GM19193 (cell line): ENCODE measurements around the gene RBM39.

Source experiments
- POLR2A ChIP-seq: IDR thresholded peaks from 4 replicates; pipeline ENCODE4 v1.6.1; 2011; ENCODE audit not compliant: insufficient read depth, insufficient read length; ENCODE audit errors: extremely low read depth

The RBM39 gene

DNA sequence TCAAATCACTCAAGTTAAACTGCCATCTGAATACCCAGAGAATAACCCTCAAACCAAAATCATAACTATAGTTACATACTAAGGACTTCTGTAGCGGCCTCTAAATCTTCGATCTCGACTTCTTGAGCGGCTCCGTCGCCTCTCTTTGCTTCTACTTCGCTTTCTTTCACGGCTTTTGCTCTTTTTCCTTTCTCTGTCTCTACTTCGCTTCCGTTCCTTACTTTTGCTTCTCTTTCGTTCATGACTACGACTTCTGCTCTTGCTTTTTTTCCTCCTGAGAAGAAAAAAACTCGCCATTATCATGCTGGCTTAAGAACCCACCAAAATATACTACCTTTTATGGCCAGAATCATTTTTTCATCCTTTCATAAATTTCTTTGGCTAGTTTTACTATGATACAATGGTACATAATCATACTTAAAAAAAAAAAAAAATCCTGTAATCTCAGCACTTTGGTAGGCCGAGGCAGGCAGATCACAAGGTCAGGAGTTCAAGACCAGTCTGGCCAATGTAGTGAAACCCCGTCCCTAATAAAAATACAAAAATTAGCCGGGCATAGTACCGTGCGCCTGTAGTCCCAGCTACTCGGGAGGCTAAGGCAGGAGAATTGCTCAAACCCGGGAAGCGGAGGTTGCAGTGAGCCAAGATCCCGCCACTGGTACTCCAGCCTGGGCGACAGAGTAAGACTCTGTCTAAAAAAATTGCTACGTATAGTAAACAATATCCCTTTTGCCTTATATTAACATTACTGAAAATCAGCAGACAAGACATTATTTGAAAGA is 10.0 kb downstream of the RBM39 start:
- TF ChIP-seq POLR2A, result no peak

DNA sequence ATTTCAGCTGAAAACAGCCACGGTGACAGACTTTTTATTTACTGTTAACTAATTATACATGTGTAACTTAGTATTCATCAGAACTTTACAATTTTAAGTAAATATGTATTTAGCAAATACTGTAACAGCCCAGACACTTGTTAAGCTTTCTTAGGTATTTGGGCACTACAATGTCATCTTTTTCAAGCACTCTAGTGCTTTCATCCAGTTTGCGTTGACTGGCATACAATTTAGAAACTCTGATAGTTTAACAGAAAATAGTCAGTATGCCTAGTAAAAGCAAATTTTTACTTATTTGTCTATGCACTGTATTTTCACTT is 10.6 kb downstream of the RBM39 start:
- TF ChIP-seq POLR2A, result no peak

DNA sequence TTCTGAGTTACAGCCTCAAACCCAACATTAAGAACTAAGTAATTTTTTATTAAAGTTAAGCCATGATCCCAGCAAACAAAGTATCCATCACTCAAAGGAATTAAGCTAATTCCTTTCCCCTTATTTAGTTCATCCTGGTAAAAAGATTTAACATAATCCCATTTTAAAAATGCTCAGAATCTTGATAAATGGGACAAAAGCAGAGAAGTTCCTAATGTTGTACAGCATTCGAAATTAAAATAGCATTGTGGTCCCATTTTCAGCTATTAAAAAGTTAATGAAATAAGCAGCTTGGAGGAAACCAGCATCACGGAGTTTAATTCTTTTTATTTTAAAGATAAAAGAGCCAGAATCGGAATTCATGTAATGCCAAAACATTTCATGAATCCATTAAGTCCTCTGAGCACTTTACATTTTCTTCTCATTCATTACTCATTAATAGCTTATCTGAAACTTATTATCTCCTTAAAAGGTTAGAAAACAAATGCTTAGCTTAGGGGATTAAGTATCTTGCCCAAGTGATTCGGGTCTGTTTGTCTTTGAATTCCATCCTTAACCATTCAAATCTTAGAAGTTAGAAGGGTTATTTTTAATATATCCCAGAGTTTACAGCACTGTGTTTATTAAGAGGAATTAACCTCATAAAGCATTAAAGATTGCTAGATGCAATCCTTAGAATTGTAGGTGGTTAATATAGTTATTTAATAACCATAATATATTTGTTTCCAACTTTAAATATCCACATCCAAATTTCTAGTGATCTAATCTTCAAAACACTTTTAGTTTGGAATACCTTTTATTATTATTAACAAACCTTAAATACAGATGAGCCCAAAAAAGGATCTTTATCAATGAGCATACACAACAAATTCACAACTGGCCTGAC is 11.2 kb downstream of the RBM39 start:
- no peak for TF ChIP-seq POLR2A

DNA sequence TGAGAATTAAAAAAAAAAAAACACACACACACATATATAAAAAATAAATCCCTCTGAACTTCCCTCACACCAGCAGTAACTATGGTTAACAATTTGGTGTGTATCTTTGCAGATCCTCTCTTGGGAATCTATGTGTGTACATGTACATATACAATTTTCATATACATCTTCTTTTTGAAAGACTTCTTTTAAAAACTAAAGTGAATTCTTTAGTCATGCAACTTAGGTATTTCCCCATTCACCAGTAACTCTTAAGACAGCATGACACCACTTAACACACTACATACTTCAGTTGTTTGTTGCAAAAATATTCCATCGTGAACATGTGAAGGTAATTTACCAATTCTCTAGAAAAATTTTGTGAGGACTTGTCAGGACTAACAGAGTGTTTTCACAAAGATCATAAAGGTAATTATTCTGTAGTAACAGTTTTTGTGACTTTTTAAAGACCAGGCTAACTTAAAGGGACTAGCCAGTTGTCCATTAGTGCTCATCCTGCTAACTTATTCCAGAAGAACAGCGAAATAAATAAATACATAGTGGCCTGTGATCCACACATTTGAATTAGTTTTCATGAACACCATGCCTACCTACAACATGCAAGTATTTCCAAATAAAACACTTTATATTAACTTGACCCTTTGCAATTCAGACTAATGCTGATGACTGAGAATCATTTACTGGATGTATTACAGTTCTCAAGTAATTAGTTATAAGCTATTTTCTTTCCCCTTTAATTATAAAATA is 12.1 kb downstream of the RBM39 start:
- TF ChIP-seq POLR2A, result no peak

DNA sequence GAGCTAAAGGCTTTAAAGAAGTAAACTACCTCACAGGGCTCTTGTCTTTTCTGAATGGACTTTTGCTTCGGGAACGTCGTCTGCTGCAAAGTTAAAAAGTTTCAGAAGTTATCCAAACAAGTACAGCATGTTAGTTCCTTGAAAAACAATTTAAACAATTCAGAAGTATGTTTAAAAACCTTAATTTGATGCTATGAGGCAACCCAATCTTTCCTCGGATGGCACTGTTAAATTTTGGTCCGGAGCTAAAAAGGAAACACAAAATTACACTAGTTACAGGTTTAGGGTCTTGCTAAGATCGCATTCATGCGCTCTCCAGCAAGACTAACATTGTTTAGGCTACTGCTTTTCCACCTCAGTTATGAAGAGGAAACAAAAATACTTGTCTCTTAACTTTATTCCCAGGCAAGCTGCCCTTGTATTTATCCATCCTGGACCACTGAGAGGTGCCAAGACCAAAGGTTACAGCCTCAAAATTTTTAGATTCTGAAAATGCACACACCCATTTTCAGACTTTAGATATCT is 12.7 kb downstream of the RBM39 start:
- no peak for TF ChIP-seq POLR2A

DNA sequence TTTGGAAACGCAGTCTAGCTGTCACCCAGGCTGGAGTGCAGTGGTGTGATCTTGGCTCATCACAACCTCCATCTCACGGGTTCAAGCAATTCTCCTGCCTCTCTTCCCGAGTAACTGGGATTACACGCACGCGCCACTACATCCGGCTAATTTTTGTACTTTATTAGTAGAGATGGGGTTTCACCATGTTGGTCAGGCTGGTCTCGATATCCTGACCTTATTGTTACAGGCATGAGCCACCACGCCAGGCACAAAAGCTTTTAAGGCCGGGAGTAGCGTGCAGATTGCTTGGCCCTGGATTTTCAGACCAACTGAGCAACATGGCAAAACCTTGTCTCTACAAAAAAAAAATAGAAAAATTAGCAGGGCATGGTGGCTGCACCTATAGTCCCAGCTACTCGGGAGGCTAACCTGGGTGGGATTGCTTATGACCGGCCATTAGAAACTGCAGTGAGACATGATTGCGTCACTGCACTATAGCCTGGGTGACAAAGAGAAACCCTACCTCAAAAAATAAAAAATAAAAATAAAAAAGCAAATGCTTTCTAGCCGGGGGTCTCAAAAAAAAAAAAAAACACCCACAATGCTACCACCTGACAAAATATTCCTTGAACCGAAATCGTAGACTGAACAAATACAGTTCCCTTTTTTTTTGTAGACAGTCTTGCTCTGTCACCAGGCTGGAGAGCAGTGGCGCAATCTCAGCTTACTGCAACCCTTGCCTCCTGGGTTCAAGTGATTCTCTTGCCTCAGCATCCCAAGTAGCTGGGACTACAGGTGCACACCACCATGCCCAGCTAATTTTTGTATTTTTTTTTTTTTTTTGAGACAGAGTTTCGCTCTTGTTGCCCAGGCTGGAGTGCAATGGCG is 15.0 kb downstream of the RBM39 start:
- TF ChIP-seq POLR2A, result no peak

DNA sequence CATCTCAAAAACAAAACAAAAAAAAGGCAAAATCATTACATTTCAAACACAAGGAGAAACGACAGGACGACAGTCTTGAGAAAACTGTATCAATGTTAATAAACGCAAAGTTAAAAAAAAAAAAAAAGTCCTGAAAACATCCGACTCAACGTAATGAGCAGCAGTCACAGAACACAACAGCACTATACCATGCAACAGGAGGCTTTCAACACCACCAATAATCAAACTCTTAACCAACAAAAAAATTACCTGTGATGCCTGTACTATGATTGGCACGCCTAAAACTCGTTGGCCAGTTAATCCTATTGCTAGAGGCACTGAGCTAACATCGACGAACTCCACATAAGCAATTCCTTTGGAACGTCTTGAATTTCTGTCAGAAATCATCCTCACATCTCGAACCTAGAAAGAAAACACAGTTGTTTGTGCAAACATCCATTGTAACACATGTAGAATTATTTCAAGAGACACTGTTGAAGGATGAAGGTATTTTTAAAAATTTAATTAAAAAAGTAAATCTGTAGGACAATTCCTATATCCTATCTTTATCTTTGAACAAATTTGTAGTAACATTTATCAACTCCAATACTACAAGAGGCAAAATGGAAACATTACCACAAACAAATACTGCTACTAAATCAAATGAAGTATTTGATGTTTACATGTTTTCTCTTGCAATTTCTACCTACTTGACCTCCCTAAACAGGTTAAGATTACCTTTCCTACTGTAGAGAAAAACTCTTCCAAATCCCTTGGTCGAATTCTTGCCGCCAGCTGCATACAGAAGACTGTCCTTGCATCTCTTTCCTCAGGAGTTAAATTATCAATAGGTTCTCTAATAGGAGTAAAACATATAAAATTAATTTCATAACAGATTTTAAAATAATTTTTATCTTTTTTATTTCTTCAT is 17.5 kb downstream of the RBM39 start:
- TF ChIP-seq POLR2A, result peak; percentile 32

DNA sequence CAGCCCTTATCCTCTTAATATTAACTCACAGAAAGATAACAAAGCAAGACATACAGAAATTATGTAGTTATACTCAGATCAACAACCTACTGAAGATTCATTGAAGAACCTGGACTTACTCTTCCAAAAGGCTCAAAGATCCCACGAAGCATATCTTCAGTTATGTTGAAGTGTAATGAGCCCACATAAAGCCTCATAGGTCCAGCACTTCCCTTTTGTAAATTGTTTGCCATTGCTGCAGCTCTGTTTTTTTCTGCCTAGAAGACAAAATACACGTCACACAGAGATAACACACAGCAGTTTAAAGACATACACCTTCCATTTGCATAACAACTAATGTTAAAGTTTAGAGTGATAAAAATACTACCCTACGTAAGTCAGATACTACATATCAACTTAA is 20.4 kb downstream of the RBM39 start:
- TF ChIP-seq POLR2A, result no peak

DNA sequence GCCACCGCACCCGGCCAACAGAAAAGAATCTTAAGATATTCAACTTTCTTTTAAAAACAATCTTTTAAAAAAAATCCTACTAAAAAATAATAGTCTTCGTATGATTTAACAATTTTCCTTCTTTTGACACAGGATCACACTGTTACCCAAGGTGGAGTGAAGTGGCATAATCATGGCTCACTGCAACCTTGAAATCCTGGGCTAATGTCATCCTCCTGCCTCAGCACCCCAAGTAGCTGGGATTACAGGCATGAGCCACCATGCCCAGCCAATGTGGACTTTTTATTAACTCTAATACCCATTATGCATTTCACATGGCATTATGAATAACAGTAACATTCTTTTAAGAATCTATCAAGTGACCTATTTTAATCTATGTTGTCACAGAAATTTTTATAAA is 20.8 kb downstream of the RBM39 start:
- no peak for TF ChIP-seq POLR2A

DNA sequence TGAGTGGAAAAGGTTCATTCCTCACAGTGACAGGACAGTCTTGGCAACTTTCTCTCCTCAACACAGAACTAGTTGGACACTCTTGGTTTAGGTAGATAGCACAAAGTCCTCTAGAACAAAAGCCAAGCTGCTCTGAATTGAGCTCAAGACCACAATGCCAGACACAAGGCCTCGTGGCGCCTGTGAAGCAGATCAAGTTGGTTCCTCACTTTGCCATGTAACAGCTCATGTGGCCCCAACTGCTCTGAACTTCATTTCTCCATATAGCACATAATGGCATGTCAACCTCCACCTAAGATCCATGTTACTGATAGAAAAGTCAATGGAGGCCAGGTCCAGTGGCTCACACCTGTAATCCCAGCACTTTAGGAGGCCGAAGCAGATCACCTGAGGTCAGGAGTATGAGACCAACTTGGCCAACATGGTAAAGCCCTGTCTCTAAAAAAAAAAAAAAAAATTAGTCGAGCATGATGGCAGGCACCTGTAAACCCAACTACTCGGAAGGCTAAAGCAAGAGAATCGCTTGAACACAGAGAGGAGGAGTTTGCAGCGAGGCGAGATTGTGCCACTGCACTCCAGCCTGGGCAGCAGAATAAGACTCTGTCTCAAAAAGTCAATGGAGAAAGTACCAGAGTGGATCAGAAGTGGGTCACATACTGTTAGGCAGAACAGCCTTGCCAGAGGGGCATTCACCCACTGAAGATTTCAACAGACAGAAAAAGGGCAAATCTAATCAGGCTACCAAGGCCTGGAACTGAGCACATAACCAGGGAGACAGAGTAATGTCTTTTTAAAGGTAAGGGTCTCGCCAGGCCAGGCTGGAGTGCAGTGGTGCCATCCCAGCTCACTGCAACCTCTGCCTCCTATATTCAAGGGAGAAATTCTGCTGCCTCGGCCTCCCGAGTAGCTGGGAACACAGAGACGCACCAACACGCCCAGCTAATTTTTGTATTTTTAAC is 21.6 kb downstream of the RBM39 start:
- TF ChIP-seq POLR2A, result no peak

DNA sequence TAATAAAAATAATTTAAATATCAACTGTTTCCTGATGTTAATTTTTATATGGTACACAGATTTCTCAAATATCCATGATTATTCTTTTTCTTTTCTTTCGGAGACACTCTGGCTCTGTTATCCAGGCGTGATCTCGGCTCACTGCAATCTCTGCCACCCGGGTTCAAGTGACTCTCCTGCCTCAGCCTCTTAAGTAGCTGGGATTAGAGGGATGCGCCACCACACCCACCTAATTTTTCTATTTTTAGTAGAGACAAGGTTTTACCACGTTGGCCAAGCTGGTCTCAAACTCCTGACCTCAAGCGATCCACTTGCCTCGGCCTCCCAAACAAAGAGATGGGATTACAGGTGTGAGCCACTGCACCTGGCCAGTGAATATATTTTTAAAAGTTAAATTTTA is 22.3 kb downstream of the RBM39 start:
- TF ChIP-seq POLR2A, result no peak

DNA sequence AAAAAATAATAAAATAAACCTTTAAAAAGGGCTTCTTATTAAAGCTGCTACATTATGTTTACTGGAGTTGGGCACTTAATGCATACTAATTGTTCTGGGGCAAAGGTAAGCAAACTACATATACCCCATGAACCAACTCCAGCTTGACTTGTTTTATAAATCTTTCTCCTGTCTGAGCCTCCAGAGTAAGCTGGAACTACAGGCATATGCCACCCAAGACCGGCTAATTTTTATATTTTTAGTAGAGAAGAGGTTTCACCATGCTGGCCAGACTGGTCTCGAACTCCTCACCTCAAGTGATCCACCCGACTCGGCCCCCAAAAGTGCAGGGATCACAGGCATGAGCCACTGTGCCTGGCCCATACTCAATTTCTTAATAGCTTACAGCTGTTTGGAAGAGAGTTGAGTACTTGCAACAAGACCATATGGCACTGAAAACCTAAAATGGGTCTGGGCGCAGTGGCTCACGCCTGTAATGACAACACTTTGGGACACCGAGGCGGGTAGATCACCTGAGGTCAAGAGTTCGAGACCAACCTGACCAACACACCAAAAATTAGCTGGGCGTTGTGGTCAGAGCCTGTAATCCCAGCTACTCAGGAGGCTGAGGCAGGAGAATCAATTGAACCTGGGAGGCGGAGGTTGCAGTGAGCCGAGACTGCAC is 23.0 kb downstream of the RBM39 start:
- TF ChIP-seq POLR2A, result no peak
